Stimulated activated CD8-positive, alpha-beta memory T cell treated with anti-CD3 and anti-CD28 coated beads, Interleukin-15, amount 100 ng/mL, for 1 hour (primary cell): ENCODE data around the gene PTPRK.

Source experiments
- DNase-seq: peaks from one replicate; pipeline ENCODE4 v3.0.0-alpha.2; 2020; ENCODE audit warnings: low read depth

Gene PTPRK

DNA sequence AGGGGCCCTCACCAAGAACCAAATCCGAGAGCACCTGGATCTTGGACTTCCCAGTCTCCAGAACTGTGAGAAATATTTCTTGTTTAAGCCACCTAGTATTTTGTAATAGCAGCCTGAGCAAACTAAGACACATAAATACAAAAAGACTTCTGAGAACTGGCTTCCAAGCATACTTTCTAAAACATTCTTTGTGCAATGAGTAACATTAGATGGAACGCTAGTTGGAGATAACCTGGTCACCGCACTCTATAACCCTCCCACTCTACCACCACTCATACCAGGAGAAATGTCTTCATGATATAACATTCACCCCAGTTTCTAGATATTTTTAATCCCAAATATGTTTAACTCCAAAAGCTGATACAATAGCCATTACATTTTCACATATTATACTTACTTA lies 450.0 kb downstream of the PTPRK start:
- no peak for DNase-seq

GRCh38 chr6:128069188-128069587 lies 451.2 kb downstream of the PTPRK start:
- no peak for DNase-seq

- no peak for DNase-seq
Measured at GRCh38 chr6:128068119-128068479, 452.3 kb downstream of the PTPRK start.

GRCh38 chr6:128067446-128068118 lies 452.8 kb downstream of the PTPRK start:
- no peak for DNase-seq

GRCh38 chr6:128065072-128065471 lies 455.3 kb downstream of the PTPRK start:
- DNase-seq = no peak

DNA sequence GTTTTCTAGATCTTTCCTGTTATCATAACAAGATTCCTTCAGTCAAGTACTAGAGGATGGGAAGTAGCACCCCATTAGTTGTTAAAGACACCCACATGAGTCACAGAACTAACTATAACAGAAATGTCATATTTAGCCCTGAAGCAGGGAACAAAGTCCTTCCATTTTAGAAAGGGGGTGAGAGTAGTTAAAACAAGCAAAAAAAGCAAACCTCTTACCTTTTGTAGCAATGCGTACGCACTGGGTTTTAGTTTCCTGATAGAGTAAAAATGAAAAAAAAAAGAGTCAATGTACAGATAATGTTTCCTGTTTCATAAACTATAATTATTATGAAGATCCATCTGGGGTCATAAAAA lies 455.9 kb downstream of the PTPRK start:
- no peak for DNase-seq

- DNase-seq = no peak
Measured at GRCh38 chr6:128063850-128064539, 456.4 kb downstream of the PTPRK start.

- DNase-seq = no peak
Measured at GRCh38 chr6:128062882-128063603, 457.4 kb downstream of the PTPRK start.

- no peak for DNase-seq
Measured at GRCh38 chr6:128057946-128058345, 462.5 kb downstream of the PTPRK start.

DNA sequence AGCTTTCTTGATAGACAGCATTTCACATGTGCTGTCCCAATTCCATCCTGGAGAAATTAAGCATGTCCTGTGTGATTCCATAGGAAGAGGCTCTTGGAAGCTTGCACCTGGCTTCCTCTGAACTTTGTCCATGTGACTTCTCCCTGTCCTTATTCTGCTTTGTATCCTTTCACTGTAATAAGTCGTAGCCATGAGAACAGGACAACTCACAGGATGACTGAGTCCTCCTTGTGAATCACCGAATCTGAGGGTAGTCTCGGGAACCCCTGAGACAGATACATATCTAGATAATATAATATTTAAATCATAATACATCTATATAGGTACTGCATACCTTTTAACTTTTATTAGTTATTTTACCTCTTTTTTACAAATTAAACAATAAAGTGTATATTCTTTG lies 462.9 kb downstream of the PTPRK start:
- no peak for DNase-seq

DNA sequence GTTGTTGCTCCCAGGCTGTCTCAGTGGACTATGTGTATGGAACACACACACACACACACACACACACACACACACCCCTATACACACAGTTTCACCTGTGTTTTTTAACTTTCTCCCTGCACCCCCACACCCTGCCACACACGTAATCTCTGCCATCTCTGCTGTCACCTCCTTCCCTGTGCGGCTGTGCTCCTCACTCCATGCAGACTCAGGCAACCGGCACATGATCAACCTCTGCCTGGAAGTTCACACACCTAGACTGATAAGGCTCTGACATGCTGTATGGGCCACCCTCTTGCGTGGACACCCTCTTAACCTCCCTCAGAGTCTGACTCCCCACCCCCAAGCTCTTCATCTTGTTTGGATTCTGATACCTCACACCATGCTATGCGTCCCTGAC lies 467.3 kb downstream of the PTPRK start:
- no peak for DNase-seq

DNA sequence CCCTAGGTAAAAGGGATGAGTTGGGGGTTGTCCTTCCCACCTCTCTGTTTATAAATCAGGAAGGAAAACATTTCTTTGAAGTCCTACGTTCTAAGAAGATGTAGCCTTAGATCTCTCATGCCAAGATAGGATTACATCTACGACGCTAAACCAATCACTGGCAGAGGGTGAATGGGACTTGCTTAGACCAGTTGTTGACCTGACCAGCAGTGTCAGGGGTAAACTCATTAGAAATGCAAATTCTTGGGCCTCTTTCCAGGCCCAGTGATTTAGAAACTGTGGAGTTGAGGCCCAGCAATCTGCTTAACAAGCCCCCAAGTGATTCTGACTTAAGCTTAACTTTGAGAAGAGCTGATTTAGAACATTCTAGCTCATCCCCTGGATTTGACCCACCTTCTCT lies 472.4 kb downstream of the PTPRK start:
- no peak for DNase-seq

GRCh38 chr6:128046033-128046432 lies 474.4 kb downstream of the PTPRK start:
- no peak for DNase-seq

GRCh38 chr6:128039543-128039942 lies 480.9 kb downstream of the PTPRK start:
- DNase-seq = no peak

DNA sequence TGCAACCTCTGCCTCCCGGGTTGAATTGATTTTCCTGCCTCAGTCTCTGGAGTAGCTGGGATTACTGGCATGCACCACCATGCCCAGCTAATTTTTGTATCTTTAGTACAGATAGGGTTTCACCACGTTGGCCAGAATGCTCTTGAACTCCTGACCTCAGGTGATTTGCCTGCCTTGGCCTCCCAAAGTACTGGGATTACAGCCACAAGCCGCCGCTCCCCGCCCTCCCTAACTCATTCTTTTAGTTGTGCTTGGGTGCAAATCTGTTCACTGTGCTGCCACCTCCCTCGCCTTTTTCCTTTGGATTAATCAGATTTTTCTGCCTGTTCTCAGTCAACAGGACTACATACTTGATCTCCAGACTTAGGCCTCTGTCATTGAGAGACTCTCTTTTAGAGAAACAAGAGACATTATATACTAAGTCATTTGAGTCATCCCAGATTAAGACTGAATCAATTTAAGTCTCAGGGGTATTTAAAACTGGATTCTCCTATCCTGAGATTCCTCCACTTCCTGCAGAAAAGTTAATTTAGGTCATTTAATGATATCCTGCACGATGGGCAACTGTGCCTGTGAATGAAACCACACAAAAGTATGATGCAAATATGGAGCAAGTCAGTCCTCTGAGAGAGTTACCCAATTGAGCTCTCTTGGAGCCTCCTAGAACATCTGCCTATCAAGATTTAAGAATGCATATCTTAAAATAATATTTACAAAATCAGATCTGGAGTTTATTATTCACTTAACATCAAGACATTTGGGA lies 483.4 kb downstream of the PTPRK start:
- DNase-seq = no peak

DNA sequence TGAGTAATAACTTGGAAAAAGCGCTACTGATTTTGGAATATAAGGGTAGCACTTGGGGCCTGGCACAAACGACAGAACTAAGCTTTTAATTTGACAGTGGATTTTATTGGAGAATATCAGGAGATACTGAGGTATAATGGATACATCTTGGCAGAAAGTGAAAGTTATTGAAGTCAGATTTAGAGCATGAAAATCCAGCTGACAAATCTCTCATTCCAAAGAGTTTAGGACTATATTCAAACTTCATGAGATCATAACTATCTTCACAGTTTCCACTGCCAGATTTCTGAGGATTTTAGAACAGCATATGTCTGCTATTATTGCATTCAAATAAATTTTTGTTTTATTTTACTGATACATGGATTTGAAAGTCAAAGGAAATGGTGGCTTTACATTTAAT lies 487.2 kb downstream of the PTPRK start:
- no peak for DNase-seq

GRCh38 chr6:128032042-128032441 lies 488.4 kb downstream of the PTPRK start:
- DNase-seq = no peak

GRCh38 chr6:128029826-128030225 lies 490.6 kb downstream of the PTPRK start:
- no peak for DNase-seq

DNA sequence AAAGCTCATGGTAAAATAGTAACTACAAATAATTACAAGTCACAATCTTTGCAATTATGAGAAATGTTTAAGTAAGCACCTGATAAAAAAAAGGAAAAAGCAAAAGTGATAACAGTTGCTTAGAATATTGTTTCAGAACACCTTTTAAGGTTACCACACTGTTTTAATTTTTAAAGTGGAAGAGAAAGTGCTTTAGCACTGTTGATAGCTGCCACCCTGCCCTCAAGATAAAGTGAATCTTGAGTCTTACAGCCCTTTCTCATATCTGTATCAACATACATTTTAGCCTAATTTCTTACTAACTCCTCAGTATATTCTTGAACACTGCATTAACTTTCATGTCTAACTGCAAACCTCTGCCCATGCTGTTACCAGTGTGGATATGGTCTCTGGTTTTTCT lies 492.2 kb downstream of the PTPRK start:
- DNase-seq = no peak

DNA sequence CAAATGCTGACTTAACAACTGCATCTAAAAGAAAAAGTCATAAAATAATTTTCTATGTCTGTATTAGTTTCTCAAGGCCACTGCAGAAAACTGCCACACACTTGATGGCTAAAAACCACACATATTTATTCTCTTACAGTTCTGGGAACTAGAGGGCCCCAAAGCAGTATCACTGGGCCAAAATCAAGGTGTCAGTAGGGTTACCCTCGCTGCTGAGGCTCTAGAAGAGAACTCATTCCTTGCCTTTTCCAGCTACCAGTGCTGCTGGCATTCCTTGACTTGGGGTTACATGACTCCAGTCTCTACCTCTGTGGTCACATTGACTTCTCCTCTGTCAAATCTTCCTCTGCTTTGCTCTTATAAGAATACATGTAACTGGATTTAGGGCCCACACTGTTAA lies 494.9 kb downstream of the PTPRK start:
- DNase-seq = no peak

DNA sequence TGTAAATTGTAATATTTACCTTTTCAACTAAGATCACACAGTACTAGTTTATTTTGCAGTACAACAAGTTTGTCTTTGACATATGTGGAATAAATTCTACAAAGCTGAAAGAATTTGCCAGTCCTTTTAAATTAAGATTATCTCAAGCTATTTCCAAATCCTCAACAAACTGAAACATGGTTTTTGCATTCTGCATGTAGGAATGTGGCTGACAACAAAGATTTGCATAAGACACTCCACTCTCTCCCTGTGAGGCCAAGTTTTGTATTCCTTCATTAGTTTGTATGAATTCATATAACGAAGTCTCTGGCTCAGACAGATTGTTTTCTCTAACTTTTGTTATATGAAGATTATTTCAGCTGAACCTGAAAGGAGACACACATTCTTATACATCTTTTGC lies 495.4 kb downstream of the PTPRK start:
- DNase-seq = no peak

GRCh38 chr6:128024046-128024445 lies 496.4 kb downstream of the PTPRK start:
- DNase-seq = no peak

DNA sequence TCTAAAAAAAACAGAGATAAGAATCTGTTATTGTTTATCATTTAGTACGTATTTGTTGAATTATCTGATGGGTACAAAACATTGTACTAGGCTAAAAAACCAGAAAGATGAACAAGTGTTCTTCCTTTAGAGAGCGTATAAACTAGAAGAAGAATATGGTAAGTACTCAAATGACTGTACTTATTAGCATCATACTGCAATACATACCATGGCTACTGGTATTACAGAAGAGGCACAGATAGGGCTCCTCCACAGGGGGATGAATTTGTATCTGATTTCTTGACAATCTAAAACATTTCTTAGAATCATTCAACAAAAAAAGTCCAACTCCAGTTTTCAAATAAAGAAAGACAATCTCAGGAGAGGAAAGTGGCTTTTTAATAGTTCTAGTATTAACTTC lies 501.6 kb downstream of the PTPRK start:
- DNase-seq = no peak
